NT2/D1 (cell line): ENCODE measurements around the gene SLC19A3.

Experiments used
- SUZ12 ChIP-seq: IDR thresholded peaks from 2 replicates; pipeline ENCODE4 v1.6.1; 2011; ENCODE audit not compliant: insufficient read length, insufficient read depth; ENCODE audit errors: extremely low read depth
- YY1 ChIP-seq: IDR thresholded peaks from 2 replicates; pipeline ENCODE4 v1.6.1; 2011; ENCODE audit not compliant: insufficient read length, insufficient read depth
- ZNF274 ChIP-seq: IDR thresholded peaks from 2 replicates; pipeline ENCODE4 v1.6.1; 2011; ENCODE audit warnings: mild to moderate bottlenecking, low read depth, low read length

- no peak for TF ChIP-seq ZNF274
- no peak for TF ChIP-seq YY1
- TF ChIP-seq SUZ12 = no peak
These were observed 33.6 kb downstream of the SLC19A3 start for GRCh38 chr2:227684258-227684657.
